ENCODE measurements around the gene ALOX12. TPM values are rescaled to one million over a fixed set of nuclear protein-coding genes. Genes with fewer than 3 reads are reported as not detected.

The ALOX12 gene
- total RNA-seq, 1 donor from 2014 or later: not detected

DNA sequence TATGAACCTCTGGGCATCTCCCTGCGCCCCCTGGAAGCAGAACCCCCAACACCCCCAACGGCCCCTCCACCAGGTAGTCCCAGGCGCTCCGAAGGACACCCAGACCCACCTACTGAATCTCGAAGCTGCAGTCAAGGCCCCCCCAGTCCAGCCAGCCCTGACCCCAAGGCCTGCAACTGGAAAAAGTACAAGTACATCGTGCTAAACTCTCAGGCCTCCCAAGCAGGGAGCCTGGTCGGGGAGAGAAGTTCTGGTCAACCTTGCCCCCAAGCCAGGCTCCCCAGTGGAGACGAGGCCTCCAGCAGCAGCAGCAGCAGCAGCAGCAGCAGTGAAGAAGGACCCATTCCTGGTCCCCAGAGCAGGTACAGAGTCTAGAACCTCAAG, 28.5 kb downstream of the ALOX12 start:
- Mint-ChIP-seq H3K27ac (ENCODE audit: unreplicated experiment) (no peak overlapping the region), H3K4me1 (ENCODE audit: low read depth, unreplicated experiment) (no peaks in the 10 kb centered on the region), H3K36me3 (ENCODE audit: unreplicated experiment) (no peaks in the 10 kb centered on the region), H3K27me3 (ENCODE audit: unreplicated experiment) (peaks cover 13% of the 10 kb centered on the region), H3K4me3 (ENCODE audit: unreplicated experiment) (no peak overlapping the region), H3K9me3 (ENCODE audit: unreplicated experiment) (peaks cover 6% of the 10 kb centered on the region)
- DNase-seq: no peak
- TF ChIP-seq, protein P1, sequence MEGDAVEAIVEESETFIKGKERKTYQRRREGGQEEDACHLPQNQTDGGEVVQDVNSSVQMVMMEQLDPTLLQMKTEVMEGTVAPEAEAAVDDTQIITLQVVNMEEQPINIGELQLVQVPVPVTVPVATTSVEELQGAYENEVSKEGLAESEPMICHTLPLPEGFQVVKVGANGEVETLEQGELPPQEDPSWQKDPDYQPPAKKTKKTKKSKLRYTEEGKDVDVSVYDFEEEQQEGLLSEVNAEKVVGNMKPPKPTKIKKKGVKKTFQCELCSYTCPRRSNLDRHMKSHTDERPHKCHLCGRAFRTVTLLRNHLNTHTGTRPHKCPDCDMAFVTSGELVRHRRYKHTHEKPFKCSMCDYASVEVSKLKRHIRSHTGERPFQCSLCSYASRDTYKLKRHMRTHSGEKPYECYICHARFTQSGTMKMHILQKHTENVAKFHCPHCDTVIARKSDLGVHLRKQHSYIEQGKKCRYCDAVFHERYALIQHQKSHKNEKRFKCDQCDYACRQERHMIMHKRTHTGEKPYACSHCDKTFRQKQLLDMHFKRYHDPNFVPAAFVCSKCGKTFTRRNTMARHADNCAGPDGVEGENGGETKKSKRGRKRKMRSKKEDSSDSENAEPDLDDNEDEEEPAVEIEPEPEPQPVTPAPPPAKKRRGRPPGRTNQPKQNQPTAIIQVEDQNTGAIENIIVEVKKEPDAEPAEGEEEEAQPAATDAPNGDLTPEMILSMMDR (IDR thresholded peaks at IDR 0.05; ENCODE audit: partially characterized antibody, unreplicated experiment): no peak

- Mint-ChIP-seq H3K27me3 (ENCODE audit: unreplicated experiment) (peaks cover 13% of the 10 kb centered on the region), H3K27ac (ENCODE audit: unreplicated experiment) (no peak overlapping the region), H3K4me3 (ENCODE audit: unreplicated experiment) (no peak overlapping the region), H3K4me1 (ENCODE audit: low read depth, unreplicated experiment) (no peaks in the 10 kb centered on the region), H3K36me3 (ENCODE audit: unreplicated experiment) (no peaks in the 10 kb centered on the region), H3K9me3 (ENCODE audit: unreplicated experiment) (peaks cover 6% of the 10 kb centered on the region)
- TF ChIP-seq, protein P1 (IDR thresholded peaks at IDR 0.05; ENCODE audit: partially characterized antibody, unreplicated experiment): no peak
- no peak for DNase-seq
Measured at GRCh38 chr17:7025245-7025644, 29.4 kb downstream of the ALOX12 start.

- peaks cover 13% of the 10 kb centered on the region for H3K27me3 Mint-ChIP-seq (ENCODE audit: unreplicated experiment)
- H3K4me1 Mint-ChIP-seq (ENCODE audit: low read depth, unreplicated experiment): no peaks in the 10 kb centered on the region
- TF ChIP-seq, protein P1 (IDR thresholded peaks at IDR 0.05; ENCODE audit: partially characterized antibody, unreplicated experiment): no peak
- H3K36me3 Mint-ChIP-seq (ENCODE audit: unreplicated experiment): no peaks in the 10 kb centered on the region
- no peak for DNase-seq
- H3K27ac Mint-ChIP-seq (ENCODE audit: unreplicated experiment): no peak overlapping the region
- H3K9me3 Mint-ChIP-seq (ENCODE audit: unreplicated experiment): peaks cover 6% of the 10 kb centered on the region
- H3K4me3 Mint-ChIP-seq (ENCODE audit: unreplicated experiment): no peak overlapping the region
Measured at GRCh38 chr17:7026471-7027115, 30.7 kb downstream of the ALOX12 start.

DNA sequence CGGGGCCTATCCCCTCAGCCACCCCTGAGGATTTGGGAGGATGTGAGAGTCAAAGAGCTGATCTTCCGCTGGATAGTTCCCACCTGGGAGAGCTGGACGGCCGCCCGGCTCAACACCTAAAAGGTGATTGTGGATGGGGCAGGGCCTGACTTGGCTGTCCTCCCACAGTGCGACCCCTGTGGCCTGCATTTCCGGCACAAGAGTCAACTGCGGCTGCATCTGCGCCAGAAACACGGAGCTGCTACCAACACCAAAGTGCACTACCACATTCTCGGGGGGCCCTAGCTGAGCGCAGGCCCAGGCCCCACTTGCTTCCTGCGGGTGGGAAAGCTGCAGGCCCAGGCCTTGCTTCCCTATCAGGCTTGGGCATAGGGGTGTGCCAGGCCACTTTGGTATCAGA, 31.5 kb downstream of the ALOX12 start:
- TF ChIP-seq, protein P1 (IDR thresholded peaks at IDR 0.05; ENCODE audit: partially characterized antibody, unreplicated experiment): no peak
- peaks cover 13% of the 10 kb centered on the region for H3K27me3 Mint-ChIP-seq (ENCODE audit: unreplicated experiment)
- no peak overlapping the region for H3K4me3 Mint-ChIP-seq (ENCODE audit: unreplicated experiment)
- no peaks in the 10 kb centered on the region for H3K36me3 Mint-ChIP-seq (ENCODE audit: unreplicated experiment)
- H3K4me1 Mint-ChIP-seq (ENCODE audit: low read depth, unreplicated experiment): no peaks in the 10 kb centered on the region
- H3K27ac Mint-ChIP-seq (ENCODE audit: unreplicated experiment): no peak overlapping the region
- H3K9me3 Mint-ChIP-seq (ENCODE audit: unreplicated experiment): peaks cover 6% of the 10 kb centered on the region
- no peak for DNase-seq

- peaks cover 2% of the 10 kb centered on the region for H3K27me3 Mint-ChIP-seq (ENCODE audit: unreplicated experiment)
- H3K4me3 Mint-ChIP-seq (ENCODE audit: unreplicated experiment): no peak overlapping the region
- H3K27ac Mint-ChIP-seq (ENCODE audit: unreplicated experiment): no peak overlapping the region
Measured at GRCh38 chr17:7029096-7029495, 33.2 kb downstream of the ALOX12 start.

More at GRCh38 chr17:7029096-7029495, 33.2 kb downstream of the ALOX12 start:
- Mint-ChIP-seq H3K36me3 (ENCODE audit: unreplicated experiment) (no peaks in the 10 kb centered on the region), H3K4me1 (ENCODE audit: low read depth, unreplicated experiment) (no peaks in the 10 kb centered on the region), H3K9me3 (ENCODE audit: unreplicated experiment) (no peaks in the 10 kb centered on the region)
- no peak for DNase-seq
- TF ChIP-seq, protein P1 (IDR thresholded peaks at IDR 0.05; ENCODE audit: partially characterized antibody, unreplicated experiment): no peak
